WTC11 (cell line): Measurements from ENCODE around the gene TRIM3. TPM values are rescaled to one million over a fixed set of nuclear protein-coding genes. Genes with fewer than 3 reads are reported as not detected.

Source experiments
- ATAC-seq: fragments of 200-7000 bp; cut with Tn5 transposase; 2 replicates; pipeline ENCODE4 v1.10.0; 2021; ENCODE audit warnings: mild to moderate bottlenecking, moderate library complexity
- CTCF ChIA-PET: fragments of 300-600 bp; sonication (Branson Sonifier 250); formaldehyde crosslinking; loops from one replicate; lab custom pipeline; 2021; ENCODE audit warnings: antibody characterized with exemption; lab: Charles Lee
- POLR2A ChIA-PET: fragments of 350-600 bp; sonication (Branson Sonifier 250); formaldehyde crosslinking; loops from one replicate; lab custom pipeline; 2021; ENCODE audit warnings: antibody characterized with exemption; lab: Charles Lee
- DNase-seq: peaks from one replicate; pipeline ENCODE4 v3.0.0; 2021; ENCODE audit warnings: low spot score
- H3K27ac Mint-ChIP-seq: 2 replicates; pipeline ENCODE4 v1.8.0; 2021; ENCODE audit warnings: mixed read lengths
- H3K27me3 Mint-ChIP-seq: 2 replicates; pipeline ENCODE4 v1.8.0; 2021; ENCODE audit warnings: low read depth, mild to moderate bottlenecking, moderate library complexity, mixed read lengths
- H3K36me3 Mint-ChIP-seq: 2 replicates; pipeline ENCODE4 v1.8.0; 2021; ENCODE audit warnings: mixed read lengths
- H3K4me1 Mint-ChIP-seq: 2 replicates; pipeline ENCODE4 v1.8.0; 2022; ENCODE audit warnings: mixed read lengths
- H3K4me3 Mint-ChIP-seq: 2 replicates; pipeline ENCODE4 v1.8.0; 2021; ENCODE audit warnings: mild to moderate bottlenecking, moderate library complexity, mixed read lengths
- H3K9me3 Mint-ChIP-seq: 2 replicates; pipeline ENCODE4 v1.8.0; 2021; ENCODE audit warnings: mixed read lengths
- ATF2 ChIP-seq: sonication (generic); formaldehyde crosslinking; IDR thresholded peaks from 2 replicates; pipeline ENCODE4 v1.8.1; 2022; ENCODE audit warnings: low read depth, missing genetic modification reagents, borderline replicate concordance
- FOXJ3 ChIP-seq: sonication (generic); formaldehyde crosslinking; IDR thresholded peaks from 2 replicates; pipeline ENCODE4 v1.9.0; 2021; ENCODE audit warnings: missing genetic modification reagents, mild to moderate bottlenecking, borderline replicate concordance
- MLX ChIP-seq: sonication (generic); formaldehyde crosslinking; IDR thresholded peaks from 2 replicates; pipeline ENCODE4 v1.8.1; 2023; ENCODE audit warnings: mild to moderate bottlenecking, missing genetic modification reagents, moderate library complexity
- NR1H2 ChIP-seq: sonication (generic); formaldehyde crosslinking; IDR thresholded peaks from 2 replicates; pipeline ENCODE4 v1.9.0; 2021; ENCODE audit warnings: mild to moderate bottlenecking, moderate library complexity, missing genetic modification reagents
- PREB ChIP-seq: sonication (generic); formaldehyde crosslinking; IDR thresholded peaks from 2 replicates; pipeline ENCODE4 v1.8.1; 2022; ENCODE audit warnings: mild to moderate bottlenecking, missing genetic modification reagents, moderate library complexity, borderline replicate concordance
- SOX15 ChIP-seq: fragments of 250-450 bp; sonication (Bioruptor Pico); IDR thresholded peaks from 2 replicates; pipeline ENCODE4 v1.9.0; 2021; ENCODE audit warnings: mild to moderate bottlenecking
- ZBTB43 ChIP-seq: sonication (generic); formaldehyde crosslinking; IDR thresholded peaks from 2 replicates; pipeline ENCODE4 v1.8.1; 2023; ENCODE audit warnings: mild to moderate bottlenecking, missing genetic modification reagents
- total RNA-seq: library from RNA; stranded (reverse); gene quantifications from 3 replicates; pipeline ENCODE4 v1.2.3, GENCODE V29; 2021
- TF ChIP-seq, protein P1 (sequence below): sonication (generic); formaldehyde crosslinking; IDR thresholded peaks from 2 replicates; pipeline ENCODE4 v1.8.0; 2023; ENCODE audit warnings: mild to moderate bottlenecking, missing genetic modification reagents
- TF ChIP-seq, protein P2 (sequence below): sonication (generic); formaldehyde crosslinking; IDR thresholded peaks from 2 replicates; pipeline ENCODE4 v1.8.0; 2022; ENCODE audit warnings: mild to moderate bottlenecking, missing genetic modification reagents

The TRIM3 gene
- total RNA-seq, 1 experiment from 2014 or later = 21.3 TPM

- POLR2A ChIA-PET = no interaction called here
- no peak for DNase-seq
- CTCF ChIA-PET = interaction anchor here (1.1 kb wide), 1 partner anchor 106 kb away, joined by 3 read pairs; no protein-coding TSS in a partner anchor
Measured at GRCh38 chr11:6485661-6486060, 11.9 kb upstream of the TRIM3 start.

More at GRCh38 chr11:6485661-6486060, 11.9 kb upstream of the TRIM3 start:
- ATAC-seq = no peak
- TF ChIP-seq MLX (CRISPR knock-in tag) (no peak), ZBTB43 (CRISPR knock-in tag) (no peak), ATF2 (no peak), NR1H2 (CRISPR knock-in tag) (no peak), PREB (CRISPR knock-in tag) (no peak), FOXJ3 (CRISPR knock-in tag) (no peak), SOX15 (CRISPR knock-in tag) (no peak)
- TF ChIP-seq, protein P1, sequence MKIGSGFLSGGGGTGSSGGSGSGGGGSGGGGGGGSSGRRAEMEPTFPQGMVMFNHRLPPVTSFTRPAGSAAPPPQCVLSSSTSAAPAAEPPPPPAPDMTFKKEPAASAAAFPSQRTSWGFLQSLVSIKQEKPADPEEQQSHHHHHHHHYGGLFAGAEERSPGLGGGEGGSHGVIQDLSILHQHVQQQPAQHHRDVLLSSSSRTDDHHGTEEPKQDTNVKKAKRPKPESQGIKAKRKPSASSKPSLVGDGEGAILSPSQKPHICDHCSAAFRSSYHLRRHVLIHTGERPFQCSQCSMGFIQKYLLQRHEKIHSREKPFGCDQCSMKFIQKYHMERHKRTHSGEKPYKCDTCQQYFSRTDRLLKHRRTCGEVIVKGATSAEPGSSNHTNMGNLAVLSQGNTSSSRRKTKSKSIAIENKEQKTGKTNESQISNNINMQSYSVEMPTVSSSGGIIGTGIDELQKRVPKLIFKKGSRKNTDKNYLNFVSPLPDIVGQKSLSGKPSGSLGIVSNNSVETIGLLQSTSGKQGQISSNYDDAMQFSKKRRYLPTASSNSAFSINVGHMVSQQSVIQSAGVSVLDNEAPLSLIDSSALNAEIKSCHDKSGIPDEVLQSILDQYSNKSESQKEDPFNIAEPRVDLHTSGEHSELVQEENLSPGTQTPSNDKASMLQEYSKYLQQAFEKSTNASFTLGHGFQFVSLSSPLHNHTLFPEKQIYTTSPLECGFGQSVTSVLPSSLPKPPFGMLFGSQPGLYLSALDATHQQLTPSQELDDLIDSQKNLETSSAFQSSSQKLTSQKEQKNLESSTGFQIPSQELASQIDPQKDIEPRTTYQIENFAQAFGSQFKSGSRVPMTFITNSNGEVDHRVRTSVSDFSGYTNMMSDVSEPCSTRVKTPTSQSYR (CRISPR knock-in tag) = no peak
- TF ChIP-seq, protein P2, sequence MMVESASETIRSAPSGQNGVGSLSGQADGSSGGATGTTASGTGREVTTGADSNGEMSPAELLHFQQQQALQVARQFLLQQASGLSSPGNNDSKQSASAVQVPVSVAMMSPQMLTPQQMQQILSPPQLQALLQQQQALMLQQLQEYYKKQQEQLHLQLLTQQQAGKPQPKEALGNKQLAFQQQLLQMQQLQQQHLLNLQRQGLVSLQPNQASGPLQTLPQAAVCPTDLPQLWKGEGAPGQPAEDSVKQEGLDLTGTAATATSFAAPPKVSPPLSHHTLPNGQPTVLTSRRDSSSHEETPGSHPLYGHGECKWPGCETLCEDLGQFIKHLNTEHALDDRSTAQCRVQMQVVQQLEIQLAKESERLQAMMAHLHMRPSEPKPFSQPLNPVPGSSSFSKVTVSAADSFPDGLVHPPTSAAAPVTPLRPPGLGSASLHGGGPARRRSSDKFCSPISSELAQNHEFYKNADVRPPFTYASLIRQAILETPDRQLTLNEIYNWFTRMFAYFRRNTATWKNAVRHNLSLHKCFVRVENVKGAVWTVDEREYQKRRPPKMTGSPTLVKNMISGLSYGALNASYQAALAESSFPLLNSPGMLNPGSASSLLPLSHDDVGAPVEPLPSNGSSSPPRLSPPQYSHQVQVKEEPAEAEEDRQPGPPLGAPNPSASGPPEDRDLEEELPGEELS (CRISPR knock-in tag) = no peak
- H3K27me3 Mint-ChIP-seq = no peaks in the 10 kb centered on the region
- H3K9me3 Mint-ChIP-seq = no peaks in the 10 kb centered on the region
- no peak overlapping the region for H3K27ac Mint-ChIP-seq
- no peak overlapping the region for H3K4me3 Mint-ChIP-seq
- peaks cover 10% of the 10 kb centered on the region for H3K4me1 Mint-ChIP-seq
- peaks cover 17% of the 10 kb centered on the region for H3K36me3 Mint-ChIP-seq
